Thoracic aorta (tissue), 2 donors: ENCODE measurements around the gene CPM. TPM values are rescaled to one million over a fixed set of nuclear protein-coding genes. Genes with fewer than 3 reads are reported as not detected.

Experiments used
- ATAC-seq: fragments of 150-250 bp; one replicate; pipeline ENCODE4 v1.8.0; 2017; ENCODE audit warnings: low read depth; ENCODE audit not compliant: insufficient number of reproducible peaks, low FRiP score
- DNase-seq: peaks from one replicate; pipeline ENCODE4 v3.0.0-alpha.2; 2020; ENCODE audit warnings: low spot score
- H3K27ac ChIP-seq, 2 donors: fragments of 200-600 bp; sonication (generic); 1 replicate in 1 of 2; 2 replicates in 1 of 2; pipeline ENCODE4 v1.5.1; 2016; ENCODE audit warnings: mild to moderate bottlenecking in 2 of 2, moderate library complexity in 2 of 2
- H3K27me3 ChIP-seq: fragments of 200-600 bp; sonication (generic); replicated peaks from 2 replicates; pipeline ENCODE4 v1.6.0; 2016; ENCODE audit warnings: mild to moderate bottlenecking; ENCODE audit not compliant: insufficient read depth
- H3K36me3 ChIP-seq: fragments of 200-600 bp; sonication (generic); one replicate; pipeline ENCODE4 v1.5.1; 2016
- H3K4me1 ChIP-seq, 2 donors: fragments of 200-600 bp; sonication (generic); 1 replicate in 1 of 2; 2 replicates in 1 of 2; pipeline versions ENCODE4 v1.5.1 to v1.6.0; 2016; ENCODE audit warnings: low read depth in 2 of 2, mild to moderate bottlenecking in 1 of 2; ENCODE audit not compliant: control insufficient read depth in 1 of 2
- H3K4me3 ChIP-seq: fragments of 200-600 bp; sonication (generic); 2 replicates; pipeline ENCODE4 v1.5.1; 2016; ENCODE audit warnings: mild to moderate bottlenecking
- H3K9me3 ChIP-seq: fragments of 200-600 bp; sonication (generic); 2 replicates; pipeline ENCODE4 v1.5.1; 2016
- total RNA-seq, 2 donors: library from RNA; depleted of rRNA; stranded (reverse); fragments of >200 nt; gene quantifications; one replicate each; pipeline versions ENCODE4 v1.1.0 to v1.2.3, GENCODE V29; 2016
- TF ChIP-seq, protein P1 (sequence below): fragments of 200-600 bp; sonication (generic); IDR thresholded peaks from one replicate; pipeline ENCODE4 v1.5.1; 2019; ENCODE audit warnings: antibody characterized with exemption

Gene CPM
- total RNA-seq, 2 donors from 2014 or later = 22.1 to 62.3 TPM

- TF ChIP-seq, protein P1, sequence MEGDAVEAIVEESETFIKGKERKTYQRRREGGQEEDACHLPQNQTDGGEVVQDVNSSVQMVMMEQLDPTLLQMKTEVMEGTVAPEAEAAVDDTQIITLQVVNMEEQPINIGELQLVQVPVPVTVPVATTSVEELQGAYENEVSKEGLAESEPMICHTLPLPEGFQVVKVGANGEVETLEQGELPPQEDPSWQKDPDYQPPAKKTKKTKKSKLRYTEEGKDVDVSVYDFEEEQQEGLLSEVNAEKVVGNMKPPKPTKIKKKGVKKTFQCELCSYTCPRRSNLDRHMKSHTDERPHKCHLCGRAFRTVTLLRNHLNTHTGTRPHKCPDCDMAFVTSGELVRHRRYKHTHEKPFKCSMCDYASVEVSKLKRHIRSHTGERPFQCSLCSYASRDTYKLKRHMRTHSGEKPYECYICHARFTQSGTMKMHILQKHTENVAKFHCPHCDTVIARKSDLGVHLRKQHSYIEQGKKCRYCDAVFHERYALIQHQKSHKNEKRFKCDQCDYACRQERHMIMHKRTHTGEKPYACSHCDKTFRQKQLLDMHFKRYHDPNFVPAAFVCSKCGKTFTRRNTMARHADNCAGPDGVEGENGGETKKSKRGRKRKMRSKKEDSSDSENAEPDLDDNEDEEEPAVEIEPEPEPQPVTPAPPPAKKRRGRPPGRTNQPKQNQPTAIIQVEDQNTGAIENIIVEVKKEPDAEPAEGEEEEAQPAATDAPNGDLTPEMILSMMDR = no peak
- Histone ChIP-seq H3K36me3 (no peaks in the 10 kb centered on the region), H3K9me3 (no peaks in the 10 kb centered on the region), H3K4me1 (no peaks in the 10 kb centered on the region), H3K27ac (no peak overlapping the region), H3K27me3 (no peaks in the 10 kb centered on the region), H3K4me3 (no peak overlapping the region)
- no peak for DNase-seq
- ATAC-seq = no peak
These were observed 79.4 kb downstream of the CPM start for GRCh38 chr12:68853396-68854077.

DNA sequence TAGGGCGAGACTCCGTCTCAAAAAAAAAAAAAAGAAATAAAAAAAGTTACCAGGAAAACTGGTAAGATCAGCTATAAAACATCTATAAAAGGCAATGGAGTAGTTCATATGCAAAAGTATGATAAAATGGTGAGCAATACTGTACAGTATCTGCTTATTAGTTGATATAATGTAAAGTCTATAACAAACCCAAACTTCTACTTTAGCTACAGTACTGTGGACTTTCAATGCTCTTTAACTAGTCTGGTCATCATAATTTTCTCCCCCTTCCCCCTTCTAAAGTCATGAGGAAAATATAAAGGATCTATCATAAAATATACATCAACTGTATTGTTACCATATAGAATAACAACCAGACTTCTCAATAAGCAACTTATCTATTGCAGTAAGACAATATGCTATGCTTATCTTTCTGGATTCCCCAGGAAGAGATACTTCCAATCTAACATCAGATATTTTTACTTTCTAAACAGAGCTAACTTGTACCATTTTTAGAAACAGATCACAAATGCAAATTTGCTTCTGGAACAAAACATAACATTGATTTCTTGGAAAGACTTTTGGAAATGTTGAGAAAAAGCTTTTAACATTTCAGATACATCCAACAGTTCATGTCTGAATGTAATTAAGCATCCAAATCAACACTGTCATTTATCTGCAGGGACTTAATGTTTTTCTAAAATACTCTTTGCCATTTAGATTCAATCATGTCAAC lies 81.2 kb downstream of the CPM start:
- no peaks in the 10 kb centered on the region for H3K27me3 ChIP-seq
- no peaks in the 10 kb centered on the region for H3K9me3 ChIP-seq
- no peak overlapping the region for H3K27ac ChIP-seq
- H3K4me3 ChIP-seq = no peak overlapping the region
- TF ChIP-seq, protein P1 = no peak
- DNase-seq (no peak), ATAC-seq (no peak)
- H3K4me1 ChIP-seq = no peaks in the 10 kb centered on the region
- H3K36me3 ChIP-seq = no peaks in the 10 kb centered on the region

- Histone ChIP-seq H3K4me1 (no peaks in the 10 kb centered on the region), H3K9me3 (no peaks in the 10 kb centered on the region), H3K27me3 (no peaks in the 10 kb centered on the region), H3K27ac (no peak overlapping the region), H3K36me3 (no peaks in the 10 kb centered on the region), H3K4me3 (no peak overlapping the region)
- DNase-seq (no peak), ATAC-seq (no peak)
- TF ChIP-seq, protein P1 = no peak
These were observed 82.6 kb downstream of the CPM start for GRCh38 chr12:68850390-68850789.

- Histone ChIP-seq H3K4me1 (no peaks in the 10 kb centered on the region), H3K36me3 (peaks cover 8% of the 10 kb centered on the region), H3K9me3 (no peaks in the 10 kb centered on the region), H3K27ac (no peak overlapping the region), H3K4me3 (no peak overlapping the region), H3K27me3 (no peaks in the 10 kb centered on the region)
- ATAC-seq = no peak
- TF ChIP-seq, protein P1 = no peak
- DNase-seq = no peak
These were observed 86.2 kb downstream of the CPM start for GRCh38 chr12:68846811-68847210.

- Histone ChIP-seq H3K4me1 (no peaks in the 10 kb centered on the region), H3K36me3 (peaks cover 15% of the 10 kb centered on the region), H3K27me3 (no peaks in the 10 kb centered on the region), H3K9me3 (no peaks in the 10 kb centered on the region), H3K4me3 (no peak overlapping the region), H3K27ac (no peak overlapping the region)
- ATAC-seq = no peak
- DNase-seq = no peak
- TF ChIP-seq, protein P1 = no peak
These were observed 87.9 kb downstream of the CPM start for GRCh38 chr12:68844788-68845695.
